Stimulated activated CD8-positive, alpha-beta memory T cell treated with anti-CD3 and anti-CD28 coated beads, Interleukin-15, amount 100 ng/mL, for 4 hours (primary cell): Measurements from ENCODE around the gene ARCN1.
A peak's percentile ranks its signal among the peaks of the same experiment; 100 is the strongest.

Experiments used
- DNase-seq, 2 donors: peaks; one replicate each; pipeline ENCODE4 v3.0.0-alpha.2; 2020; ENCODE audit warnings: low read depth in 2 of 2

ARCN1 gene

GRCh38 chr11:118572061-118572980 lies at the start of gene ARCN1:
Gene ARCN1, plus strand, starts transcription at chr11:118572409. Its CDS starts 139 bp downstream, at chr11:118572548.
- peak; percentile 60 to 63 for DNase-seq

GRCh38 chr11:118522571-118523072 lies 49.6 kb upstream of the ARCN1 start:
- DNase-seq = no peak

DNA sequence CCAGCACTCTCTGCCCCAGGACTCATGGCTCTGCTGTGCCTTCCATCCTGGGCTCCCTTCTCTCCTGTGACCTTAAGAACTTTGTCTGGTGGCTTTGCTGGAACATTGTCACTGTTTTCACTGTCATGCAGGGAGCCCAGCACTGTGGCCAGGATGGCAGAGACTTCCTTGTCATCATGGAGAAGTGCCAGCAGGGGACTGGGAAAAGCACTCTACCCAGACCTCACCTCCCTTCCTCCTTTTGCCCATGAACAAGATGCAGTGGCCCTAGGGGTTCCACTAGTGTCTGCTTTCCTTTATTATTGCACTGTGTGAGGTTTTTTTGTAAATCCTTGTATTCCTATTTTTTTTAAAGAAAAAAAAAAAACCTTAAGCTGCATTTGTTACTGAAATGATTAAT lies 47.9 kb upstream of the ARCN1 start:
- no peak for DNase-seq

GRCh38 chr11:118524757-118525470 lies 47.3 kb upstream of the ARCN1 start:
- no peak for DNase-seq

DNA sequence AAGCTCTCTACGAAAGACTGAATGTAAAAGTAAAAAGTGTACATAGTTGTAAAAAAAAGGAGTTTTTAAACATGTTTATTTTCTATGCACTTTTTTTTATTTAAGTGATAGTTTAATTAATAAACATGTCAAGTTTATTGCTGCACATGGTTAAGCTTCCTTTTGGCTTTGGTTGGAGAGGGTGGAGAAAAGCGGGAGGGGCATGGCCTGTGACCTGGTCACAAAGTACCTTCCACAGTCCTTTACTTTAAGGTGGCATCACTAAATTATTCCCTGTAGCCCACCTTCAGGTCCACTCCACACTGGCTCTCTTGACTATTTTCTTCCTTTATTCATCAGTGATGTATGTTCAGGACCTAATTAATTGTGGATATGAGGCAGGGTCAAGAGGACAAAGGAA lies 45.5 kb upstream of the ARCN1 start:
- no peak for DNase-seq

DNA sequence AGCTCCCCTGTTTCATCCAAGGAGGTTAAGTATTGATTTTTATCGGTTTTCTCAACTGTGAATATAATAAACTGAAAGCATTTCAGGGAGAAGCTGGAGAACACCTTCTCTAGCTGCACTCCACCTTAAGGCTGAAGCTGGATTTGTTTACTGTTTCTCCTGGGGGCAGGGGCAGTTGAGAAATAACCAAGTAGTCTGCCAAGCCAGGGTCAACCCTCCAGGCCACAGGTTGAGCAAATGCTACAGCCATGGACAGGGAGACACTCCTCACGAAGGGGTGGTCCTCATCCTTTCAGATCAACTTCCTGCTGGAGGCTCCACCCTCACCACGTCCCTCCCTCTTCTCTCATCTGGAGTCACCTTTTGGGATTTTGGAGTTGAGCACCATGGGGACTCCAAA lies 45.1 kb upstream of the ARCN1 start, which contains the start of gene TTC36:
Gene TTC36 (plus strand): TSS at position 366 of the 400 bp plus-strand sequence. CDS start 21 bp downstream, at position 387.
- no peak for DNase-seq

- no peak for DNase-seq
Measured at GRCh38 chr11:118528511-118528910, 43.7 kb upstream of the ARCN1 start.

DNA sequence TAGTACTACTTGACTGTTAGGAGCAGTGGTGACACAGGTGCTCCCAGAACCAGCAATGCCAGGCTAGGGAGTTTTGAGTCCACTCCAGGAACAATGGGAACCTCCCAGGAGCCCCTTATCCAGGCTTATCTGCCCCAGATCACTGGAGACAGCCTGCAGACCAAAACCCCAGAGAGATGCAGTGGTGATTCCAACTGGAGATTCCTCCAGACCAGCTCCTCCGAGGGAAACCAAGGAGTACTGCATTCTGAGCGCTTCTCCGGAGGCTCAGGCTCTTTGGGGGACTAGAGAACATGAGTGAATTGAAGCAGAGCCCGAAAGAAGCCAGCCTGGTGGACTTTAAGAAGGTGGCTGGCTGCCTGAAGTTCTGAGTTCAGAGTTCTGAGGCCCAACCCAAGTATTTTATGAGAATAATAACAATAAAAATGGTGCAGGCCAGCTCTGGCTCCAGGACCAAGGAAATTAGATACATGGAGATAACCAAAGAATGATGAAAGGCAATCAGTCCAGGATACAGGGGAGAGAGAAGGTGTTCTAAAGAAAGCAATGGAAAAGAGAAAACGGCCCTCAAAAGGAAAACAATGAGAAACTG lies 42.5 kb upstream of the ARCN1 start:
- DNase-seq = no peak

DNA sequence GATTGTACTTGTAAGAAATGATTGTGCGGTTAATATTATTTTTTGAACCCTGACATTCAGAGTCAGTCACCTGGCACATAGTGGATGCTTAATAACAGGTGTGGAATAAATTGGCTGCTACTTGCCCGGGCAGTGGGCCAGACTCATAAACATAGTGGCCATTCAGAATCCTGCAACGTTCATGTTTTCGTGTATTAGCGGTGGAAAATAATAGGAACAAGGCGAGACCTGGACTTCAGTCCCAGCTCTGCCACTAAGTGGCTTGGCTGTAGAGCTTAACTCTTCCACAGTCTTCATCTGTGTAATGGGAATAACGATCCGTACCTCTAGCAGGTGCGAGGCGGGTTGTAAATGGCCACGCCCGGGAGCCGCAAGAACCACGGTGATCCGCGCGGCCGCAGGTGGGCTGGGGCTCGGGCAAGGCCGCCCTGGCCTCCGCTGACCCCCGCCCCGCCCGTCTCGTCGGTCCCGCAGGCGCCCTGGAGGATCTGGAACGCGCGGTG lies 42.0 kb upstream of the ARCN1 start:
- DNase-seq = no peak

DNA sequence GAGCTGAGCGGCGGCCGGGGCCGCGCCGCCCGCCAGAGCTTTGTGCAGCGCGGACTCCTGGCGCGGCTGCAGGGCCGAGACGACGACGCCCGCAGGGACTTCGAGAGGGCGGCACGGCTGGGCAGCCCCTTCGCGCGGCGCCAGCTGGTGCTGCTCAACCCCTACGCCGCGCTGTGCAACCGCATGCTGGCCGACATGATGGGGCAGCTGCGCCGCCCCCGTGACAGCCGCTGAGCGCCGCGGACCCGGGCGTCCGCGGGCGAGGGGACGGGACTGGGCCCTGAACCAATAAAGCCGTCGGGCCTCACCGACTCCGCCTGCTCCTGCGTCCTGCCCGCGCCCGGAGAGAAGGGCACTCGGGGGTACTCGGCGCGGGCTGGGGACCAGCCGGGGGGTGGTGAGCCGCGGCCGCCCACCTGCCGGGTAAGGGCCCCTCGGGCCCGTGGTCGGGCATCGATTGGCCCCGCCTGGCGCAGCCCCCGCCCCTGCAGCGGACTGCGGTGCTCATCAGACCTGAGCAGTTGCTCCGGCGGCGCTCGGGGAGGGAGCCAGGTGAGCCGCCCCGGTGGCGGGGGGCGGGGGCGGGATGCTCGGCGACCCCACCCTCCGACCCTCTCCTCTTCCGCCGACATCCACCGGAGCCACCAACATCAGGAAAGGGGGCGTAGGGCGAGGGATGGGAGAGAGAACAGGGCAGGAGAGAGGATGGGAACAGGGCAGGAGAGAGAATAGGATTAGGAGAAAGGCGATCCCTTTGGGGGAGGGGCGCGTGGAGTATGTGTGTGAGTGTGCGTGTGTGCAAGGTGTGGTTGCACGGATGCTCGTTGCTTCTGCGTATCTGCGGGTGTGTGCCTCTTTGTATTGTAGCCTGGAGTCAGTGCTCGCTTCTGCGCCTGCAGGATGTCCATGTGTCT lies 41.3 kb upstream of the ARCN1 start, which contains the start of gene TMEM25:
Gene TMEM25 (plus strand): TSS at position 510 of the 914 bp plus-strand sequence. CDS start 610 bp downstream, outside the sequence.
- DNase-seq = peak; percentile 45 to 56

DNA sequence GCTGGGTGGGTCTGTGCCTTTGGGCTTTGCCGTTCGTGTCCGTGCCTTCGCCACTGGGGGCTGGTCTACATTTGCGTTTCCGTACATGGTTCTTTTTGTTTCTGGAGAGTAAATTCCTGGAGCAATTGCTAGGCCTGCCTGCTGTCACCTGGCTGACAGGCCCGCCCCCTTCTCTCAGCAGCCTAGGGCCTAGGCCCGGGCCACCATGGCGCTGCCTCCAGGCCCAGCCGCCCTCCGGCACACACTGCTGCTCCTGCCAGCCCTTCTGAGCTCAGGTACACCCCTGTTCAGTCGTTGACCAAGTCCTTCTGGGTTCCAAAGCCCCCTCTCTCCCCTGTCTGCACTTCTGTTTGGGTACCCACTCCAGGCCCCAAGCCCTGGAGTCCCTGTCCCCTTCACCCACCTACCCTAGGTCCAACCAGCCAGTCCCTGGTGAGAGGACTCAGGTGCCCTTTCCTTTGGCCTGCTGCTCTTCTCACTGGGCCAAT lies 40.6 kb upstream of the ARCN1 start:
- no peak for DNase-seq

- no peak for DNase-seq
Measured at GRCh38 chr11:118532091-118532490, 40.1 kb upstream of the ARCN1 start.

DNA sequence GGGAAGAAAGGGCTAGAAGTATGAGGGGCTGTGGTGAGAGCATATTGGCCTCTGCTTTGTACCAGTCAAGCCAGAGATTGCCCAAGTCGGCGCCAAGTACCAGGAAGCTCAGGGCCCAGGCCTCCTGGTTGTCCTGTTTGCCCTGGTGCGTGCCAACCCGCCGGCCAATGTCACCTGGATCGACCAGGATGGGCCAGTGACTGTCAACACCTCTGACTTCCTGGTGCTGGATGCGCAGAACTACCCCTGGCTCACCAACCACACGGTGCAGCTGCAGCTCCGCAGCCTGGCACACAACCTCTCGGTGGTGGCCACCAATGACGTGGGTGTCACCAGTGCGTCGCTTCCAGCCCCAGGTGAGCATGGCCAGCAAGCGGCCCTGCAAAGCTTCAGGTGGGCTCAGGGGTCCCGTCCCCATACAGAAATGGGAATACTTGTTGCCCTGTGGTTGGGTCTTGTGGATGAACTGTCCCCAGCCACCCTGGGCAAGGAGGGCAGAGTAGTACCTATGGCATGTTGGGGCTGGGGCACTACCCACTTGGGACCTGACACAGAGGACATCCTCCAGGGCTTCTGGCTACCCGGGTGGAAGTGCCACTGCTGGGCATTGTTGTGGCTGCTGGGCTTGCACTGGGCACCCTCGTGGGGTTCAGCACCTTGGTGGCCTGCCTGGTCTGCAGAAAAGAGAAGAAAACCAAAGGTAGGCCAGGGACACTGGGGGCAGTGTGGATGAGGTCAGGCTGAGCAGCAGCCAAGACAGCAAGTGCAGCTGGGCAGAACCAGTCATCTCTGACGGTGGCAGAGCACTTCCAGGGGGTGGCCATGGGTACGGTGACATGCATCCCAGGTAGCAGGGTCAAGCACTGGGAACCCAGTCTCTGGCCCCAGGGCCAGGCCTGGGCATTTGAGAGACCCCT lies 39.1 kb upstream of the ARCN1 start:
- no peak for DNase-seq

DNA sequence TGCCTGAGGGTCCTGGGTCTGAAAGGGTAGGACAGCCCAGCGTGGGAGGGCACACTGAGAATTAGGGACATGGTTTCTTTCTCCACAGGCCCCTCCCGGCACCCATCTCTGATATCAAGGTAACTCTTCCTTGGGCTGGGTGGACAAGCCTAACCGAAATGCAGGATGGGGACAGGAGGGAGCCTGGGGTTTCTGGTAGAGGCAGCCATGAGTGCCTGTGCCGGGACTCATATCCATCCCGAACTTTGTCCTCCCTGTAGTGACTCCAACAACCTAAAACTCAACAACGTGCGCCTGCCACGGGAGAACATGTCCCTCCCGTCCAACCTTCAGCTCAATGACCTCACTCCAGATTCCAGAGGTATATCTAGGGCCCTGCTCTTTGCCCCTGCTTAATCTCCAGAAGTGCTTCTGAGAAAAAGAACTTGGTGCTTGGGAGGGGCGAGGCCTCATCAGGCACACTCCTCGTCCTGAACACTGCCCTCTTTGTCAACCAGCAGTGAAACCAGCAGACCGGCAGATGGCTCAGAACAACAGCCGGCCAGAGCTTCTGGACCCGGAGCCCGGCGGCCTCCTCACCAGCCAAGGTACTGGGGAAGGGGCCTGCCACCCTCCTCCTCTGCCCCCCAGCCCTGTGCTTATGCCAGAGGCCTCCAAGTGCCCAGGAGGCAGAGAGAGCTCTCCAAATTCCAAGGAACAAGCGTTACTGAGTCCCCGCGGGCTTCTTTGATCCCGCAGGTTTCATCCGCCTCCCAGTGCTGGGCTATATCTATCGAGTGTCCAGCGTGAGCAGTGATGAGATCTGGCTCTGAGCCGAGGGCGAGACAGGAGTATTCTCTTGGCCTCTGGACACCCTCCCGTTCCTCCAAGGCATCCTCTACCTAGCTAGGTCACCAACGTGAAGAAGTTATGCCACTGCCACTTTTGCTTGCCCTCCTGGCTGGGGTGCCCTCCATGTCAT lies 38.2 kb upstream of the ARCN1 start:
- no peak for DNase-seq

- DNase-seq = no peak
Measured at GRCh38 chr11:118535261-118535660, 36.9 kb upstream of the ARCN1 start.

- no peak for DNase-seq
Measured at GRCh38 chr11:118536726-118537125, 35.5 kb upstream of the ARCN1 start.

- DNase-seq = no peak
Measured at GRCh38 chr11:118537409-118537980, 34.7 kb upstream of the ARCN1 start.
